Panc1 (cell line): ENCODE data around the gene OTOP2. TPM values are rescaled to one million over a fixed set of nuclear protein-coding genes. Genes with fewer than 3 reads are reported as not detected.

ENCODE experiments used
- ATAC-seq: fragments of 200-7000 bp; cut with Tn5 transposase; 2 replicates; pipeline ENCODE4 v1.9.1; 2020; ENCODE audit warnings: mild to moderate bottlenecking, moderate library complexity
- BruUV-seq: library from RNA; stranded (reverse); fragments of 400-500 nt; replicated peaks from 2 replicates; lab custom pipeline; 2021; lab: Mats Ljungman, UMichigan
- CTCF ChIA-PET: fragments of 300-600 bp; sonication (Branson Sonifier 250); formaldehyde crosslinking; loops from one replicate; lab custom pipeline; 2022; ENCODE audit warnings: antibody characterized with exemption; lab: Charles Lee
- POLR2A ChIA-PET: fragments of 300-600 bp; sonication (Branson Sonifier 250); formaldehyde crosslinking; loops from one replicate; lab custom pipeline; 2022; ENCODE audit warnings: antibody characterized with exemption; lab: Charles Lee
- DNase-seq: peaks from one replicate; pipeline ENCODE4 v3.0.0-alpha.2; 2010; ENCODE audit warnings: low read depth, low spot score
- H3K27ac ChIP-seq: 2 replicates; pipeline ENCODE4 v1.5.1; 2011; ENCODE audit warnings: mild to moderate bottlenecking, low read length, inconsistent platforms
- H3K27me3 ChIP-seq: fragments of 200-500 bp; sonication (Bioruptor generic); 2 replicates; pipeline ENCODE4 v1.6.0; 2014; ENCODE audit warnings: low read length, inconsistent platforms; ENCODE audit not compliant: control insufficient read depth, insufficient read depth
- H3K36me3 ChIP-seq: fragments of 200-500 bp; sonication (Bioruptor generic); 2 replicates; pipeline ENCODE4 v1.5.1; 2014; ENCODE audit warnings: inconsistent platforms, mild to moderate bottlenecking, low read length, moderate library complexity; ENCODE audit not compliant: control insufficient read depth, insufficient read depth
- H3K4me1 ChIP-seq: 2 replicates; pipeline ENCODE4 v1.5.1; 2011; ENCODE audit warnings: inconsistent platforms, mild to moderate bottlenecking, low read length, moderate library complexity; ENCODE audit not compliant: control insufficient read depth, insufficient read depth
- H3K4me3 ChIP-seq, 2 experiments: 2 replicates each; pipeline ENCODE4 v1.5.1; 2011 to 2012; ENCODE audit warnings: low read depth in 2 of 2, low read length in 2 of 2, mild to moderate bottlenecking in 2 of 2, inconsistent platforms in 1 of 2, moderate library complexity in 1 of 2
- H3K9me3 ChIP-seq: fragments of 200-500 bp; sonication (Bioruptor generic); 2 replicates; pipeline ENCODE4 v1.5.1; 2014; ENCODE audit warnings: low read depth, mild to moderate bottlenecking, inconsistent platforms, low read length, moderate library complexity; ENCODE audit not compliant: control insufficient read depth, insufficient read depth
- CTCF ChIP-seq: fragments of 450-650 bp; IDR thresholded peaks from 2 replicates; pipeline ENCODE4 v1.5.1; 2017; ENCODE audit warnings: mild to moderate bottlenecking
- POLR2AphosphoS5 ChIP-seq: IDR thresholded peaks from 2 replicates; pipeline ENCODE4 v1.6.1; 2012; ENCODE audit warnings: mild to moderate bottlenecking, low read depth, low read length, moderate library complexity
- SIN3A ChIP-seq: IDR thresholded peaks from 2 replicates; pipeline ENCODE4 v1.6.1; 2012; ENCODE audit warnings: low read depth, mild to moderate bottlenecking, low read length, moderate library complexity, borderline replicate concordance; ENCODE audit not compliant: insufficient read depth
- TCF7L2 ChIP-seq: IDR thresholded peaks from 2 replicates; pipeline ENCODE4 v1.6.1; 2011; ENCODE audit warnings: mild to moderate bottlenecking, low read depth, low read length, inconsistent platforms
- in situ Hi-C: cut with HindIII; loops from 2 replicates; pipeline ENCODE4 v1.10.0; 2016; ENCODE audit warnings: low sequenced_read_pairs, low pct_unique_long_range_greater_than_20kb
- intact Hi-C: fragments of 100-400 bp; cut with micrococcal nuclease; formaldehyde crosslinking; loops from one replicate; pipeline ENCODE4 v1.10.0; 2022; ENCODE audit not compliant: unreplicated experiment
- total RNA-seq: library from RNA; stranded (reverse); gene quantifications from one replicate; pipeline ENCODE4 v1.2.1, GENCODE V29; 2021; ENCODE audit not compliant: unreplicated experiment
- TF ChIP-seq, protein P1 (sequence below), 2 experiments: IDR thresholded peaks; 2 replicates each; pipeline ENCODE4 v1.6.1; 2011 to 2012; ENCODE audit warnings: low read depth in 2 of 2, control low read depth in 1 of 2, low read length in 1 of 2, mild to moderate bottlenecking in 1 of 2, moderate library complexity in 1 of 2; ENCODE audit not compliant: insufficient read depth in 1 of 2

The OTOP2 gene
- total RNA-seq, 1 experiment from 2014 or later: not detected

DNA sequence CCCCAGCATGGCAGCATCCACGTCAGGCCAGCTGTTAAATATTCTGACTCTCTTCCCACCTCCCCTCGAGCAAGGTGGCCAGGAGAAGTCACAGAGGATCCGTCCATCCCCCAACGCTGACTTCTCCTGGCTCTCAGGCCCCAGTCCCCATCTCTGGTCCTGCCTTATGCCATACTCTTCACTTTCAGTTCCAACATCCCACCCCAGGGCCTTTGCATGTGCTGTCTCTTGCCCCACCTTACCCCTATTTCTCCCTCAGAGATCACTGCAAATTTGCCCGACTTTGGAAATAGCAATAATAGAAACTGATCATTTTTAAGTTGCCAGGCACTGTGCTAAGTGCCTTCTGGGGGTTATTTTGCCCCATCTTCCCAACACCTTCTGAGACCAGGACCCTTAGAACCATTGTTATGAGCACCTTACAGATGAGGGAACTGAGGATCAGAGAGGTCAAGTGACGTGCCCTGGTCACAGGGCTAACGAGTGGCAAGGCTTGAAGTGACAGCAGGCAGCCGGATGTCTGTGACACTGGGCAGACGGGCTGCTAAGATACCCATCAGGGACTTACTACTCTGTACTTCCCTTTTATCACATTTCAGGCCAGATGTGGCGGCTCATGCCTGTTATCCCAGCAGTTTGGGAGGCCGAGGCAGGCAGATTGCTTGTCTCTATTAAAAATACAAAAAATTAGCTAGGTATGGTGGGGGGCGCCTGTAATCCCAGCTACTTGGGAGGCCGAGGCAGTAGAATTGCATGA lies 30.8 kb downstream of the OTOP2 start:
- Histone ChIP-seq H3K4me1 (no peaks in the 10 kb centered on the region), H3K4me3 (no peak overlapping the region), H3K27me3 (no peaks in the 10 kb centered on the region), H3K9me3 (no peaks in the 10 kb centered on the region), H3K36me3 (no peaks in the 10 kb centered on the region), H3K27ac (no peak overlapping the region)
- BruUV-seq: no TSS peak
- DNase-seq (no peak), ATAC-seq (no peak)
- ChIA-PET CTCF (interaction anchor here (2.6 to 4.9 kb wide), 2 partner anchors 30 to 35 kb away, joined by 15 to 30 read pairs; partner anchors contain the start of gene OTOP2), POLR2A (no interaction called here)
- in situ Hi-C loops (no loop called here), intact Hi-C loops (no loop called here)
- TF ChIP-seq CTCF: no peak
- no peak for TF ChIP-seq POLR2AphosphoS5
- TF ChIP-seq, protein P1, sequence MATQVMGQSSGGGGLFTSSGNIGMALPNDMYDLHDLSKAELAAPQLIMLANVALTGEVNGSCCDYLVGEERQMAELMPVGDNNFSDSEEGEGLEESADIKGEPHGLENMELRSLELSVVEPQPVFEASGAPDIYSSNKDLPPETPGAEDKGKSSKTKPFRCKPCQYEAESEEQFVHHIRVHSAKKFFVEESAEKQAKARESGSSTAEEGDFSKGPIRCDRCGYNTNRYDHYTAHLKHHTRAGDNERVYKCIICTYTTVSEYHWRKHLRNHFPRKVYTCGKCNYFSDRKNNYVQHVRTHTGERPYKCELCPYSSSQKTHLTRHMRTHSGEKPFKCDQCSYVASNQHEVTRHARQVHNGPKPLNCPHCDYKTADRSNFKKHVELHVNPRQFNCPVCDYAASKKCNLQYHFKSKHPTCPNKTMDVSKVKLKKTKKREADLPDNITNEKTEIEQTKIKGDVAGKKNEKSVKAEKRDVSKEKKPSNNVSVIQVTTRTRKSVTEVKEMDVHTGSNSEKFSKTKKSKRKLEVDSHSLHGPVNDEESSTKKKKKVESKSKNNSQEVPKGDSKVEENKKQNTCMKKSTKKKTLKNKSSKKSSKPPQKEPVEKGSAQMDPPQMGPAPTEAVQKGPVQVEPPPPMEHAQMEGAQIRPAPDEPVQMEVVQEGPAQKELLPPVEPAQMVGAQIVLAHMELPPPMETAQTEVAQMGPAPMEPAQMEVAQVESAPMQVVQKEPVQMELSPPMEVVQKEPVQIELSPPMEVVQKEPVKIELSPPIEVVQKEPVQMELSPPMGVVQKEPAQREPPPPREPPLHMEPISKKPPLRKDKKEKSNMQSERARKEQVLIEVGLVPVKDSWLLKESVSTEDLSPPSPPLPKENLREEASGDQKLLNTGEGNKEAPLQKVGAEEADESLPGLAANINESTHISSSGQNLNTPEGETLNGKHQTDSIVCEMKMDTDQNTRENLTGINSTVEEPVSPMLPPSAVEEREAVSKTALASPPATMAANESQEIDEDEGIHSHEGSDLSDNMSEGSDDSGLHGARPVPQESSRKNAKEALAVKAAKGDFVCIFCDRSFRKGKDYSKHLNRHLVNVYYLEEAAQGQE (IDR thresholded peaks at IDR 0.05; ENCODE audit: insufficient read depth in 1 of 2, low read depth in 2 of 2, low read length in 1 of 2): no peak
- no peak for TF ChIP-seq TCF7L2
- no peak for TF ChIP-seq SIN3A

GRCh38 chr17:74956093-74956492 lies 32.0 kb downstream of the OTOP2 start:
- TF ChIP-seq POLR2AphosphoS5: no peak
- TF ChIP-seq, protein P1 (IDR thresholded peaks at IDR 0.05; ENCODE audit: insufficient read depth in 1 of 2, low read depth in 2 of 2, low read length in 1 of 2): no peak
- no peak for TF ChIP-seq SIN3A
- TF ChIP-seq CTCF: no peak
- TF ChIP-seq TCF7L2: no peak
- Histone ChIP-seq H3K36me3 (no peaks in the 10 kb centered on the region), H3K4me3 (no peak overlapping the region), H3K27me3 (no peaks in the 10 kb centered on the region), H3K4me1 (peaks cover 3% of the 10 kb centered on the region; the same call in 1 of the 2 replicates), H3K27ac (no peak overlapping the region), H3K9me3 (no peaks in the 10 kb centered on the region)
- ATAC-seq (no peak), DNase-seq (no peak)
- ChIA-PET CTCF (interaction anchor here (0.7 to 4.9 kb wide), 3 partner anchors 27 to 36 kb away, joined by 3 to 30 read pairs (median 15); partner anchors contain the start of gene OTOP2), POLR2A (no interaction called here)
- intact Hi-C loops (no loop called here), in situ Hi-C loops (no loop called here)
- no TSS peak for BruUV-seq
